H1 (cell line): ENCODE results near the gene INAVA. TPM values are rescaled to one million over a fixed set of nuclear protein-coding genes. Genes with fewer than 3 reads are reported as not detected.
"Not testable (repeated sequence)": the region's sequence is repeated elsewhere in the genome, so short reads cannot be mapped to it uniquely, and the experiment has no call there.

ENCODE experiments used
- CTCF ChIA-PET: fragments of 300-600 bp; sonication (Branson Sonifier 250); formaldehyde crosslinking; loops from one replicate; lab custom pipeline; 2021; ENCODE audit not compliant: partially characterized antibody; lab: Charles Lee
- POLR2A ChIA-PET: fragments of 300-600 bp; sonication (Branson Sonifier 250); formaldehyde crosslinking; loops from one replicate; lab custom pipeline; 2021; ENCODE audit warnings: inconsistent platforms; ENCODE audit not compliant: partially characterized antibody; lab: Charles Lee
- DNase-seq, 2 experiments: peaks; one replicate each; pipeline versions ENCODE4 v3.0.0 to v3.0.0-alpha.2; 2010 to 2022; ENCODE audit warnings: low spot score in 2 of 2, low read depth in 1 of 2, mixed read lengths in 1 of 2
- FAIRE-seq: peaks from 2 replicates; lab custom pipeline; 2011; peaks lifted over from hg19 to GRCh38; lab: Jason Lieb, UNC
- H2AFZ ChIP-seq: 2 replicates; pipeline ENCODE4 v1.8.1; 2012; ENCODE audit warnings: low read length, inconsistent platforms
- H2AK5ac ChIP-seq: 2 replicates; pipeline ENCODE4 v1.6.1; 2013; ENCODE audit warnings: low read depth, low read length
- H2BK120ac ChIP-seq: replicated peaks from 2 replicates; pipeline ENCODE3; 2013; ENCODE audit warnings: low read depth, low read length, inconsistent platforms
- H2BK12ac ChIP-seq: 2 replicates; pipeline ENCODE4 v1.6.1; 2013; ENCODE audit warnings: low read depth, low read length
- H2BK15ac ChIP-seq: 2 replicates; pipeline ENCODE4 v1.6.1; 2013; ENCODE audit warnings: low read length
- H2BK20ac ChIP-seq: 2 replicates; pipeline ENCODE4 v1.6.1; 2013; ENCODE audit warnings: low read length
- H2BK5ac ChIP-seq: 2 replicates; pipeline ENCODE4 v1.6.1; 2013; ENCODE audit warnings: low read depth, low read length
- H3K14ac ChIP-seq: 2 replicates; pipeline ENCODE4 v1.6.1; 2013; ENCODE audit warnings: inconsistent platforms; ENCODE audit not compliant: insufficient read length
- H3K18ac ChIP-seq: 2 replicates; pipeline ENCODE4 v1.6.1; 2013; ENCODE audit warnings: low read length; ENCODE audit errors: extremely low read depth
- H3K23ac ChIP-seq: 2 replicates; pipeline ENCODE4 v1.6.1; 2013; ENCODE audit warnings: inconsistent platforms; ENCODE audit not compliant: insufficient read length
- H3K23me2 ChIP-seq: 2 replicates; pipeline ENCODE4 v1.6.1; 2013; ENCODE audit warnings: low read depth, low read length
- H3K27ac ChIP-seq: 2 replicates; pipeline ENCODE4 v1.6.1; 2011; ENCODE audit warnings: low read depth, low read length, inconsistent platforms
- H3K27me3 ChIP-seq, 4 experiments: replicated peaks in 1 of 4; 1 replicate in 1 of 4; 2 replicates in 3 of 4; pipeline versions ENCODE4 v1.6.1 to v1.8.1; 2011 to 2013; ENCODE audit warnings: low read length in 3 of 4, mild to moderate bottlenecking in 3 of 4, inconsistent platforms in 2 of 4, mixed read lengths in 2 of 4, moderate library complexity in 1 of 4; ENCODE audit not compliant: control insufficient read depth in 3 of 4, insufficient read depth in 3 of 4; ENCODE audit errors: extremely low read depth in 1 of 4
- H3K36me3 ChIP-seq, 4 experiments: 2 replicates each; pipeline versions ENCODE4 v1.6.1 to v1.8.1; 2011 to 2013; ENCODE audit warnings: mild to moderate bottlenecking in 4 of 4, low read length in 3 of 4, moderate library complexity in 2 of 4, control low read depth in 1 of 4, inconsistent platforms in 1 of 4; ENCODE audit not compliant: insufficient read depth in 4 of 4, control insufficient read depth in 2 of 4
- H3K4ac ChIP-seq: replicated peaks from 2 replicates; pipeline ENCODE3; 2013; ENCODE audit warnings: low read length, low read depth, mixed read lengths, inconsistent platforms; ENCODE audit not compliant: insufficient read length
- H3K4me1 ChIP-seq, 4 experiments: replicated peaks in 1 of 4; 1 replicate in 1 of 4; 2 replicates in 3 of 4; pipeline versions ENCODE4 v1.6.1 to v1.8.1; 2011 to 2013; ENCODE audit warnings: low read length in 3 of 4, inconsistent platforms in 2 of 4, mixed read lengths in 1 of 4; ENCODE audit not compliant: insufficient read depth in 4 of 4, control insufficient read depth in 3 of 4
- H3K4me2 ChIP-seq, 2 experiments: 2 replicates each; pipeline versions ENCODE4 v1.6.1 to v1.8.1; 2011 to 2013; ENCODE audit warnings: low read depth in 2 of 2, low read length in 2 of 2, control low read depth in 1 of 2, inconsistent platforms in 1 of 2, mild to moderate bottlenecking in 1 of 2; ENCODE audit not compliant: insufficient read depth in 1 of 2
- H3K4me3 ChIP-seq, 4 experiments: fragments of 200-600, 300-600 bp in 1 of 4; sonication (generic), shearing (Covaris generic), sonication (Bioruptor Twin) in 1 of 4; 2 replicates each; pipeline versions ENCODE4 v1.5.1 to v1.8.1; 2011 to 2016; ENCODE audit warnings: low read length in 4 of 4, low read depth in 3 of 4, control low read depth in 2 of 4, inconsistent platforms in 2 of 4, mild to moderate bottlenecking in 2 of 4, mixed read lengths in 1 of 4, moderate library complexity in 1 of 4; ENCODE audit not compliant: insufficient read depth in 2 of 4; ENCODE audit errors: extremely low read depth in 1 of 4
- H3K56ac ChIP-seq: replicated peaks from 2 replicates; pipeline ENCODE3; 2013; ENCODE audit warnings: low read depth, mild to moderate bottlenecking, mixed read lengths, low read length, inconsistent platforms; ENCODE audit not compliant: insufficient read length
- H3K79me1 ChIP-seq: 2 replicates; pipeline ENCODE4 v1.6.1; 2013; ENCODE audit warnings: low read depth, low read length, control low read depth
- H3K79me2 ChIP-seq, 2 experiments: 2 replicates each; pipeline versions ENCODE4 v1.6.1 to v1.8.1; 2012 to 2013; ENCODE audit warnings: low read length in 2 of 2, mild to moderate bottlenecking in 2 of 2, inconsistent platforms in 1 of 2; ENCODE audit not compliant: insufficient read depth in 2 of 2, control insufficient read depth in 1 of 2
- H3K9ac ChIP-seq, 4 experiments: replicated peaks in 1 of 4; 1 replicate in 1 of 4; 2 replicates in 3 of 4; pipeline versions ENCODE4 v1.6.1 to v1.8.1; 2011 to 2013; ENCODE audit warnings: low read depth in 3 of 4, low read length in 3 of 4, control low read depth in 2 of 4, mild to moderate bottlenecking in 2 of 4, moderate library complexity in 2 of 4, inconsistent platforms in 1 of 4; ENCODE audit errors: extremely low read depth in 1 of 4
- H3K9me3 ChIP-seq, 2 experiments: 2 replicates each; pipeline versions ENCODE4 v1.6.1 to v1.8.1; 2012 to 2013; ENCODE audit warnings: mild to moderate bottlenecking in 2 of 2, moderate library complexity in 2 of 2, control low read depth in 1 of 2, inconsistent platforms in 1 of 2, low read depth in 1 of 2, low read length in 1 of 2, mixed read lengths in 1 of 2; ENCODE audit not compliant: insufficient read depth in 2 of 2
- H4K20me1 ChIP-seq, 2 experiments: replicated peaks in 1 of 2; 2 replicates each; pipeline versions ENCODE3 to v1.8.1; 2011 to 2013; ENCODE audit warnings: inconsistent platforms in 2 of 2, low read length in 2 of 2, mild to moderate bottlenecking in 1 of 2; ENCODE audit not compliant: insufficient read depth in 2 of 2, control insufficient read depth in 1 of 2
- H4K5ac ChIP-seq: 2 replicates; pipeline ENCODE4 v1.6.1; 2013; ENCODE audit warnings: low read length, low read depth, mixed read lengths, inconsistent platforms; ENCODE audit not compliant: insufficient read length
- H4K8ac ChIP-seq: 2 replicates; pipeline ENCODE4 v1.8.0; 2013; ENCODE audit warnings: mild to moderate bottlenecking, moderate library complexity, low read length, inconsistent platforms; ENCODE audit not compliant: insufficient read depth; ENCODE audit errors: extremely low read depth
- H4K91ac ChIP-seq: replicated peaks from 2 replicates; pipeline ENCODE3; 2013; ENCODE audit warnings: low read length, mixed read lengths, inconsistent platforms; ENCODE audit not compliant: insufficient read length
- CTCF ChIP-seq, 3 experiments: IDR thresholded peaks; 1 replicate in 2 of 3; 2 replicates in 1 of 3; pipeline versions ENCODE4 v1.5.1 to v1.6.1; 2011; ENCODE audit warnings: low read length in 3 of 3, mild to moderate bottlenecking in 3 of 3, inconsistent platforms in 2 of 3, low read depth in 1 of 3, moderate library complexity in 1 of 3; ENCODE audit not compliant: insufficient read depth in 1 of 3; ENCODE audit errors: control extremely low read depth in 1 of 3
- EGR1 ChIP-seq: IDR thresholded peaks from 2 replicates; pipeline ENCODE4 v1.6.1; 2011; ENCODE audit warnings: low read depth, low read length, borderline replicate concordance
- HDAC6 ChIP-seq: IDR thresholded peaks from one replicate; pipeline ENCODE4 v1.7.1; 2012; ENCODE audit warnings: low read depth, mild to moderate bottlenecking, inconsistent platforms, low read length, moderate library complexity
- ZNF274 ChIP-seq: IDR thresholded peaks from 2 replicates; pipeline ENCODE4 v1.7.0; 2012; ENCODE audit warnings: low read length, borderline replicate concordance; ENCODE audit errors: extremely low read depth
- WGBS, 2 experiments: shearing (Covaris generic) in 1 of 2; methylation state at CpG; one replicate each; pipeline versions ENCODE4 v1.1.6 to v1.1.7; 2013 to 2015; ENCODE audit warnings: low lambda C conversion rate in 2 of 2, mixed read lengths in 2 of 2, inconsistent platforms in 1 of 2, low coverage in 1 of 2, missing lambda C conversion rate in 1 of 2; ENCODE audit not compliant: insufficient replicate concordance in 2 of 2, insufficient coverage in 1 of 2, insufficient read length in 1 of 2; ENCODE audit errors: extremely low coverage in 1 of 2, missing lambda C conversion rate in 1 of 2; 5-methylcytosine and 5-hydroxymethylcytosine counted together
- polyA plus RNA-seq, 7 experiments: library from polyadenylated mRNA; depleted of rRNA in 3 of 7; stranded (reverse) in 5 of 7; unstranded in 2 of 7; fragments of >200 nt in 5 of 7; fragments of 200-250 nt in 2 of 7; gene quantifications; 1 replicate in 5 of 7; 2 replicates in 1 of 7; 4 replicates in 1 of 7; pipeline versions ENCODE4 v1.2.1 to v1.2.3, GENCODE V29; 2011 to 2013; ENCODE audit warnings: missing spikeins in 2 of 7, mixed read lengths in 2 of 7
- total RNA-seq: library from RNA; stranded (reverse); fragmentation: NEBNext Ultra II Directional; extraction: Animal tissue kit (Norgen Biotek cat#: 25700); gene quantifications from 2 replicates; pipeline ENCODE4 v1.2.1, GENCODE V29; 2021

INAVA gene
- total and polyA plus RNA-seq, 2 of the 8 experiments (the other 6 are each of a cell fraction or from before 2014, with no cell fraction given): 46.8 to 49.3 TPM

GRCh38 chr1:200911361-200911760 is 16.7 kb downstream of the INAVA start (continued):
- no peak for TF ChIP-seq CTCF (IDR thresholded peaks at IDR 0.05; ENCODE audit: control extremely low read depth in 1 of 3, insufficient read depth in 1 of 3, low read depth in 1 of 3, low read length in 3 of 3)
- TF ChIP-seq HDAC6: no peak
- TF ChIP-seq ZNF274: no peak
- no peak for TF ChIP-seq EGR1
- TF ChIP-seq, all 59 proteins: peak for 0

- H3K4me2 ChIP-seq, H2AFZ ChIP-seq, H3K9me3 ChIP-seq, H2BK20ac ChIP-seq, H3K79me2 ChIP-seq, H3K18ac ChIP-seq, FAIRE-seq, H3K4me3 ChIP-seq, H3K27ac ChIP-seq, H3K4me1 ChIP-seq, H3K9ac ChIP-seq, H2BK5ac ChIP-seq, H2BK15ac ChIP-seq, H3K23me2 ChIP-seq, H2BK12ac ChIP-seq, H3K79me1 ChIP-seq, H4K91ac ChIP-seq, H4K5ac ChIP-seq, H3K56ac ChIP-seq, H4K8ac ChIP-seq, DNase-seq, H4K20me1 ChIP-seq, H2BK120ac ChIP-seq, H3K4ac ChIP-seq, H2AK5ac ChIP-seq, H3K23ac ChIP-seq, H3K27me3 ChIP-seq, H3K14ac ChIP-seq: not testable (repeated sequence)
- 81% methylated on average over 4 of the region's 21 CpGs; no CpG with 5 or more reads in 1 of the 2 experiments for WGBS, 2 experiments
- ChIA-PET POLR2A (interaction anchor here (0.9 to 15.2 kb wide), 4 partner anchors 8 to 19 kb away, joined by 3 to 208 read pairs (median 12); partner anchors contain the start of gene INAVA), CTCF (interaction anchor here (0.6 to 1.3 kb wide), 2 partner anchors 23 to 192 kb away, joined by 3 to 4 read pairs; no protein-coding TSS in a partner anchor)
- peaks cover 25 to 60% (median 48%) of the 10 kb centered on the region in 4 experiments; a peak in 7 of 8 replicates for H3K36me3 ChIP-seq
Measured at GRCh38 chr1:200911936-200912335, 17.2 kb downstream of the INAVA start.
